SK-N-SH treated with all-trans-retinoic acid at 6 μM for 48 hours (cell line): Measurements from ENCODE around the gene SLC8A3.

ENCODE experiments used
- ATAC-seq: fragments of 200-7000 bp; cut with Tn5 transposase; 3 replicates; pipeline ENCODE4 v1.9.1; 2020; ENCODE audit warnings: mild to moderate bottlenecking, moderate library complexity
- ARNTL ChIP-seq: fragments of 450-650 bp; formaldehyde crosslinking; IDR thresholded peaks from 2 replicates; pipeline ENCODE4 v1.5.0; 2020; ENCODE audit warnings: low read depth, mild to moderate bottlenecking, moderate library complexity, borderline replicate concordance
- BACH2 ChIP-seq: fragments of 250-450 bp; sonication (Bioruptor Pico); IDR thresholded peaks from 2 replicates; pipeline ENCODE4 v1.9.0; 2021; ENCODE audit warnings: mild to moderate bottlenecking, borderline replicate concordance
- CREB5 ChIP-seq: fragments of 250-450 bp; sonication (Bioruptor Pico); IDR thresholded peaks from 2 replicates; pipeline ENCODE4 v1.5.1; 2020; ENCODE audit warnings: low read depth, mild to moderate bottlenecking, moderate library complexity
- CSDC2 ChIP-seq: fragments of 250-450 bp; sonication (Bioruptor Pico); IDR thresholded peaks from 2 replicates; pipeline ENCODE4 v1.5.0; 2020; ENCODE audit warnings: mild to moderate bottlenecking, moderate library complexity
- ESRRG ChIP-seq: fragments of 250-450 bp; sonication (Bioruptor Pico); IDR thresholded peaks from 2 replicates; pipeline ENCODE4 v1.6.1; 2021; ENCODE audit warnings: mild to moderate bottlenecking
- GLIS3 ChIP-seq: fragments of 250-450 bp; sonication (Bioruptor Pico); IDR thresholded peaks from 2 replicates; pipeline ENCODE4 v1.5.0; 2020; ENCODE audit warnings: mild to moderate bottlenecking, moderate library complexity
- ISL1 ChIP-seq: fragments of 250-450 bp; sonication (Bioruptor Pico); IDR thresholded peaks from 2 replicates; pipeline ENCODE4 v2.1.2; 2022; ENCODE audit warnings: mild to moderate bottlenecking, moderate library complexity
- OSR1 ChIP-seq: fragments of 250-450 bp; sonication (Bioruptor Pico); IDR thresholded peaks from 2 replicates; pipeline ENCODE4 v1.8.0; 2022; ENCODE audit warnings: moderate library complexity, mild to moderate bottlenecking, inconsistent platforms
- PATZ1 ChIP-seq: fragments of 250-450 bp; sonication (Bioruptor Pico); IDR thresholded peaks from 2 replicates; pipeline ENCODE4 v1.8.0; 2020; ENCODE audit warnings: mild to moderate bottlenecking, moderate library complexity, borderline replicate concordance
- POU6F1 ChIP-seq: fragments of 250-450 bp; sonication (Bioruptor Pico); IDR thresholded peaks from 2 replicates; pipeline ENCODE4 v1.8.0; 2021; ENCODE audit warnings: low read depth, mild to moderate bottlenecking, moderate library complexity, borderline replicate concordance
- PPARA ChIP-seq: fragments of 250-450 bp; sonication (Bioruptor Pico); IDR thresholded peaks from 2 replicates; pipeline ENCODE4 v1.5.0; 2020; ENCODE audit warnings: mild to moderate bottlenecking, borderline replicate concordance
- RARB ChIP-seq: fragments of 250-450 bp; sonication (Bioruptor Pico); IDR thresholded peaks from 2 replicates; pipeline ENCODE4 v1.8.0; 2021; ENCODE audit warnings: mild to moderate bottlenecking, moderate library complexity
- SNAI2 ChIP-seq: fragments of 250-450 bp; sonication (Bioruptor Pico); IDR thresholded peaks from 2 replicates; pipeline ENCODE4 v1.5.0; 2020; ENCODE audit warnings: mild to moderate bottlenecking, moderate library complexity
- TCF4 ChIP-seq: fragments of 250-450 bp; sonication (Bioruptor Pico); IDR thresholded peaks from 2 replicates; pipeline ENCODE4 v1.8.0; 2021; ENCODE audit warnings: mild to moderate bottlenecking, moderate library complexity, borderline replicate concordance
- TOX ChIP-seq: fragments of 250-450 bp; sonication (Bioruptor Pico); IDR thresholded peaks from 2 replicates; pipeline ENCODE4 v1.8.0; 2021; ENCODE audit warnings: mild to moderate bottlenecking, moderate library complexity, borderline replicate concordance
- TSHZ2 ChIP-seq: fragments of 250-450 bp; sonication (Bioruptor Pico); IDR thresholded peaks from 2 replicates; pipeline ENCODE4 v1.5.0; 2020; ENCODE audit warnings: mild to moderate bottlenecking, moderate library complexity
- ZC3H10 ChIP-seq: fragments of 250-450 bp; sonication (Bioruptor Pico); IDR thresholded peaks from 2 replicates; pipeline ENCODE4 v1.5.1; 2021; ENCODE audit warnings: mild to moderate bottlenecking, moderate library complexity
- ZFP3 ChIP-seq: fragments of 250-450 bp; sonication (Bioruptor Pico); IDR thresholded peaks from 2 replicates; pipeline ENCODE4 v1.5.0; 2020; ENCODE audit warnings: mild to moderate bottlenecking, moderate library complexity
- ZFP30 ChIP-seq: fragments of 450-650 bp; formaldehyde crosslinking; IDR thresholded peaks from 2 replicates; pipeline ENCODE4 v1.5.0; 2022; ENCODE audit warnings: mild to moderate bottlenecking, moderate library complexity
- ZNF565 ChIP-seq: fragments of 450-650 bp; formaldehyde crosslinking; conservative IDR thresholded peaks from 2 replicates; pipeline ENCODE4 v1.5.0; 2020; ENCODE audit warnings: low read depth, mild to moderate bottlenecking, moderate library complexity
- ZNF70 ChIP-seq: fragments of 450-650 bp; formaldehyde crosslinking; IDR thresholded peaks from 2 replicates; pipeline ENCODE4 v1.5.0; 2020; ENCODE audit warnings: mild to moderate bottlenecking, moderate library complexity
- ZNF8 ChIP-seq: fragments of 450-650 bp; formaldehyde crosslinking; IDR thresholded peaks from 2 replicates; pipeline ENCODE4 v1.5.0; 2020; ENCODE audit warnings: mild to moderate bottlenecking, moderate library complexity

SLC8A3 gene

GRCh38 chr14:70084226-70084625, 104.5 kb downstream of the SLC8A3 start:
- no peak for TF ChIP-seq TOX (CRISPR knock-in tag)
- TF ChIP-seq ISL1 (CRISPR knock-in tag) = no peak
- TF ChIP-seq POU6F1 (CRISPR knock-in tag) = no peak
- TF ChIP-seq ZC3H10 (CRISPR knock-in tag) = no peak
- TF ChIP-seq OSR1 (CRISPR knock-in tag) = no peak
- TF ChIP-seq ARNTL (CRISPR knock-in tag) = no peak
- TF ChIP-seq PPARA (CRISPR knock-in tag) = no peak
- no peak for TF ChIP-seq SNAI2 (CRISPR knock-in tag)
- no peak for TF ChIP-seq ZFP3 (CRISPR knock-in tag)
- ATAC-seq = no peak

GRCh38 chr14:70082394-70082793, 106.4 kb downstream of the SLC8A3 start:
- ATAC-seq = no peak
- no peak for TF ChIP-seq TOX (CRISPR knock-in tag)
- TF ChIP-seq TSHZ2 = no peak
- TF ChIP-seq SNAI2 (CRISPR knock-in tag) = no peak
- no peak for TF ChIP-seq ZFP30 (CRISPR knock-in tag)
- no peak for TF ChIP-seq ARNTL (CRISPR knock-in tag)
- TF ChIP-seq PATZ1 (CRISPR knock-in tag) = no peak
- no peak for TF ChIP-seq RARB (CRISPR knock-in tag)
- no peak for TF ChIP-seq TCF4 (CRISPR knock-in tag)
- no peak for TF ChIP-seq ZNF70 (CRISPR knock-in tag)

- TF ChIP-seq SNAI2 (CRISPR knock-in tag) (no peak), RARB (CRISPR knock-in tag) (no peak), TSHZ2 (no peak), CREB5 (CRISPR knock-in tag) (no peak), ZFP30 (CRISPR knock-in tag) (no peak), GLIS3 (CRISPR knock-in tag) (no peak), ZNF565 (CRISPR knock-in tag) (no peak), ZNF8 (CRISPR knock-in tag) (no peak), PATZ1 (CRISPR knock-in tag) (no peak), ESRRG (no peak), ZFP3 (CRISPR knock-in tag) (no peak), PPARA (CRISPR knock-in tag) (no peak), ARNTL (CRISPR knock-in tag) (no peak), BACH2 (CRISPR knock-in tag) (no peak), CSDC2 (CRISPR knock-in tag) (no peak), ISL1 (CRISPR knock-in tag) (no peak), TOX (CRISPR knock-in tag) (no peak), POU6F1 (CRISPR knock-in tag) (no peak), ZNF70 (CRISPR knock-in tag) (no peak)
- ATAC-seq = no peak
Observed at GRCh38 chr14:70080076-70080475, 108.7 kb downstream of the SLC8A3 start.
